ENCODE data around the gene WLS.
"Not testable (repeated sequence)": the region's sequence is repeated elsewhere in the genome, so short reads cannot be mapped to it uniquely, and the experiment has no call there.

Gene WLS

DNA sequence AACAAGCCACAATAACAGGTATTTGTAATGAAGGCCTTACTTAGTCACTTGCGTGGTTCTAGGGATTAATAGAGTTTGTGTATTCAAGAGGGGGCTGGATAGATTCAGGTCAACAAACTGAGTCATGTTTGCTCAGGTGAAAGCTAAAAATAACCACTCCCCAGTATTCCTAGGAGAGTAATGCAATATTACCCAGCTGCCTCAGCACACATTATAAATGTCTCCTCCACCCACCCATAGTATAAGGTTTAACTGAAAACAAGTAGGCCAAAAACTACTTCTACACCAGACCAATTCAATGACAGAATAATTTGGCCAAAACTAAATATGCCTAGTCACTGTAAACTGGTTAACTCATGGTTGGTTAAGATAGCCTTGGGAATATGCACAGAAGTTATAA is 34.4 kb downstream of the WLS start:
- no peak for DNase-seq

DNA sequence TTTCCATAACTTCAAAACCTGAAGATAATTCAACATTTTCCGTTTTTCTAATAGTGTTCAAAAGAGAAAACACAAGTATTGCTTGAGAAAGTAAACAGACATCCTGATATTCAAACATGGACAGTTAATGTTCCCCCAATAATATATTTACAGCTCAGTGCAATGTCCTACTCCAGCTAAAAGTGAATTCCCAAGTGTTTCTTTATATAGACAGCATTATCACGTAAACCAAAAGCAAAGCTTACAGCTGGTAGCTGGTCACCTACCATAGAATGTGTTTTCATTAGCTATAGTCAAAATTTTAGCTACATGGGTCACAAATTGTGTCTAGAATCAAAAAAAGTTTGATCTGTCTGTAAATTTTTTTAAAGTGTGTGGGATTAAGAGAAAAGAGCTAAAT is 34.9 kb downstream of the WLS start:
- no peak for DNase-seq

GRCh38 chr1:68196676-68197075 is 35.6 kb downstream of the WLS start:
- no peak for DNase-seq

GRCh38 chr1:68191717-68192116 is 40.6 kb downstream of the WLS start:
- DNase-seq = no peak

DNA sequence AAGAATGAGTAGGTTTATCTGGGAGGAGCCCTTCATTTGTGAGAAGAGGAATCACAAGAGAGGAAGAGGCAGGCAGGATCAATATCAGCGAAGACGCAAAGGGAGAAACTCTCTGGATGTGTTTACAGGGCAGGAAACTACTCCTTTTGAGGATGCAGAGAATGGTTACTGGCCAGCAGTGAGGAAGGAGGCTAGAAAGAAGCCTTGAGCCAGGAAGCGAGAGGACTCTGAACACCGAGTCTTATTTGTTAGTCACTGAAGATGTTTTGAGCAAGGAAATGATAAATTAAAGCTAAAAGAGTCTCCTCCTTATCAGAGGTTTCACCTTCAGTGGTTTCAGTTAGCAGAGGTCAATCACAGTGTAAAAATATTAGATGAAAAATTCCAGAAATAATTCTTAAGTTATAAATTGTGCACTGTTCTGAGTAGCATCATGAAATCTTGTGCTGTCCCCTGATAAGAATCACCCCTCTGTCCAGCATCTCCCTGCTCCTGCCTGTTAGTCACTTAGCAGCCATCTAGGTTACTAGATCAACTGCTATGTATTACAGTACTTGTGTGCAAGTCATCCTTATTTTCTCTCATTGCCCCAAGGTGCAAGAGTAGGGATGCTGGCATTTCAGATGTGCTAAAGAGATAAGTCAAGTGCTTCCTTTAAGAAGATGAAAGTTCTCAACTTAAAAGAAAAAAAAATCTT is 43.5 kb downstream of the WLS start:
- DNase-seq = no peak

- DNase-seq = no peak
Observed at GRCh38 chr1:68188060-68188538, 44.2 kb downstream of the WLS start.

DNA sequence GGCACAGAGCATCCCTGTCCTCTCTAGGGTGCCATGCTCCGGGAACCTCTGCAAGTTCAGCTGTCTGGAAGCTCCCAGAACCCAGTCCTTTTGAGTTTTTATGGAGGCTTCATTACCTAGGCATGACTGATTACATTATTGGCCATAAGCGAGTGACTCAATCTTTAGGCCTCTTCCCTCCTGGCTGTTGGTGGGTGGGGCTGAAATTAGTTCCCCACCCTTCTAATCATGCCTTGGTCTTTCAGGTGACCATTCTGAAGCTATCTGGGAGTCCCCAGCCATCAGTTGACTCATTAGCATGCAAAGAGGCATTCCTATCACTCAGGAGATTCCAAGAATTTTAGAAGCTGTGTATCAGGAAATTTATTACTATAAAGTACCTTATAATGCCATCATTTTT is 46.6 kb downstream of the WLS start:
- DNase-seq = no peak

DNA sequence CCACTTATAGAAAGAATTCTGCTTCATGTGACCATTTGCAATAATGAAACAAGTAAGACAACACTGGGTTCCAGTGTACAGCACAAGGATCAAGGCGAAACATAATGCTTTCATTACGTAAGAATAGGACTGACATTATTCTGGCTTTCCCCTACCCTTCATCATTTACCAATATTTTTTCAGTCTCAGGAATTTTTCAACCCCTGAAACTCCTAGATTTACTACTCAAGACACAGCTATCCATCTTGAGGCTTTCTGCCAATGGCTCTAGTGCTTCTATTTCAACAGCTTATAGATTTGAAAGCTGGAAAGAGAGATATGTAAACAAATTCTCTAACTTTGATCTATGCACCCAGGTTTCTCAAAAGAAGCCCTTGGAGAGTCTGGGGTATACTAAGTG is 48.4 kb downstream of the WLS start:
- no peak for DNase-seq

- DNase-seq = no peak
Observed at GRCh38 chr1:68181165-68181556, 51.2 kb downstream of the WLS start.

DNA sequence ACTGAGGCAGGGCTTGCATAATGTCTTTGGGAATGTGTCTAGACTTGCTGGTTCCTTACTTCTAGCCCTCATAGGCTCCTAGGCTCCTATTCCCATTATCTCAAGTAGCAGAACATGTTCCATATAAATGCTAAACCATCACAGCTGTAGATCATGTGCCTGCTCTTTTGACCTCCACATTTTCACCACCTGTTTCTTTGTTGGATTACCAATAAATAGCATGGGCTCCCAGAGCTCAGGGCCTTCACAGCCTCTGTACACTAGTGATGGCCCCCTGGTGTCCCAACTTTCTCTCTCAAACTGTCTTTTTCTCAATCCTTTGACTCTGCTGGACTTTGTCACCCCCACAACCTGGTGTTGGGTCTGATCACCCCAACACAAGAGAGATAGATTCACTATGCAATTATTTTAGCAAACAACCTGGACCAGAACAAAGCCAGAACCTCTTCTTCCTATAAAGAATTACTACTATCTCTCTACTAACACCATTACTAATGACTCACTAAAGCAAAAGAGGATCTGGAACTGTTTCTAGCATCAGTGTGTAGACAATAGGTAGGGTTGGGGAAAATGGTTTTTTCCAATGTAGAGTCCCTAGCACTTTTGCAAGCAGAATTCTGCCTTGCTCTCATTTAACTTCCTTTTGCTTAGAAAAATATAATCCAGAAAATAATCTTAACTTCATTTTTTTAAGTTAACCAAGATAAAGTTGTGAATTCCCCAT is 51.7 kb downstream of the WLS start:
- no peak for DNase-seq

GRCh38 chr1:68178821-68179490 is 53.4 kb downstream of the WLS start:
- no peak for DNase-seq

GRCh38 chr1:68175621-68176398 is 56.5 kb downstream of the WLS start:
- no peak for DNase-seq

DNA sequence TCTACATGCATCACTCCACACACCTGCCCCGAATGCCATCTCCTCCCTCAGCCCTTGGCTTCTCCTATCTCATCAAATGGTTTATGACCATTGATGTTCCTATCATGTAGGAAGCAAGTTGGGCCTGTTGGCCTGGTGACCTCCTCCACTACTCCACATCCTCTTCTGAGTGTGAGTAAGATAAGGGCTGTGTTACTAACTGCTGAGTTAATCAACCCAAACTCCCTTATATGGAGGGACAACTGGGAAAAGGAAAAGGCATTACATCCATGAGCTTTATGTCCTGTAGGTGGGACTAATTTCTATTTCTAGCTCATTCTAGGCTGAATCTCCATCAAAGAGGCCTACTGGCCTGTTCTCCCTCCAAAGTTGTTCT is 57.6 kb downstream of the WLS start:
- no peak for DNase-seq

- no peak for DNase-seq
Observed at GRCh38 chr1:68173936-68174737, 58.2 kb downstream of the WLS start.

GRCh38 chr1:68173283-68173935 is 58.9 kb downstream of the WLS start:
- DNase-seq = no peak

- not testable (repeated sequence) for DNase-seq
Observed at GRCh38 chr1:68171795-68172194, 60.5 kb downstream of the WLS start.

- no peak for DNase-seq
Observed at GRCh38 chr1:68168545-68169171, 63.7 kb downstream of the WLS start.

GRCh38 chr1:68167211-68167610 is 65.1 kb downstream of the WLS start:
- DNase-seq = no peak

DNA sequence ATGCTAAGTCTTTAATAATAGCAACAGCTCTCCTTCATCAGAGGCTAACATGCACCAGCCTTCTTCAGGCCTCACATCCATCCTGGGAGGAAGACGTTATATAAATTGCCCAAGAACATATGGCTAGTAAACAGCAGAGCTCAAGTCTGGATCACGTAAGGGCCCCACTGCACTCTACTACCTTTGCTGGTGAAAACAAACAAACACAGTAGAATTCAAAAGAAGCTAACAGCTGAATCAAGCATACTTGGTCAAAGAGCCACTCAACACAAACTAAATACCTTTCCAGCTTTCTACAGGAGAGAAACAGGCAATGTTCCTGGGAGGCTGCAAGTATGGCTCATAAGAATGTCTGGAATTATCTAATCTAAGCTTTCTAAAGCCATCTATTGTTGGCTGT is 66.0 kb downstream of the WLS start:
- no peak for DNase-seq

DNA sequence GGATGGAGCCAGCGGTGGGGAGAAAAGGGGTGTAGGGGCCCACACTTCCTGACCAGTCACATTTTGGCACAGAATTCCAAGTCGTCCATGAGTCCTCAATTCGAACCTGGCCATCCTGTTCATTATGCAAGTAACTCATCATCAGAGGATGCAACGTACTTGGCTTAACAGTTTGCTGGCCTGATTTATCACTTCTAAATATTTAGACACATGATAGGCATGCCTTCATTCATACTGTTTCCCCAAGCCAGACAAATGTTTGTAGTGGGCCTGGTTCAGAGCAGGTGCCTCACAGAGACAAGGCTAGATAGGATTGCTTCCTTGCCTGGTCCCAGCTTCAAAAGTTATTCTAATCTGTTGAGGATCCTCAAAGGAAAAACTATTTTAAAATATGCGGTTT is 66.7 kb downstream of the WLS start:
- no peak for DNase-seq

GRCh38 chr1:68164918-68165317 is 67.4 kb downstream of the WLS start:
- DNase-seq = no peak
